Activated T-helper 2 cell treated with anti-CD3 and anti-CD28 coated beads, Interferon-gamma antibody, Interleukin-2, Interleukin-4, amounts not matched to agents 10 μg/mL and 5 μg/mL and 100 μg/mL, durations not matched to agents 14 hours and 24 hours and 36 hours (primary cell): ENCODE results near the gene SCAANT1. TPM values are rescaled to one million over a fixed set of nuclear protein-coding genes. Genes with fewer than 3 reads are reported as not detected.

Experiments used
- DNase-seq: peaks from one replicate; pipeline ENCODE4 v3.0.0; 2021; ENCODE audit warnings: low spot score
- H3K27ac Mint-ChIP-seq: one replicate; pipeline ENCODE4 v1.8.0; 2021; ENCODE audit warnings: mixed read lengths
- H3K27me3 Mint-ChIP-seq: one replicate; pipeline ENCODE4 v1.8.0; 2021; ENCODE audit warnings: low read depth, mixed read lengths
- H3K36me3 Mint-ChIP-seq: one replicate; pipeline ENCODE4 v1.8.0; 2021; ENCODE audit warnings: low read depth, mixed read lengths
- H3K4me1 Mint-ChIP-seq: one replicate; pipeline ENCODE4 v1.8.0; 2021; ENCODE audit warnings: low read depth, mixed read lengths
- H3K4me3 Mint-ChIP-seq: one replicate; pipeline ENCODE4 v1.8.0; 2021; ENCODE audit warnings: low read depth, mild to moderate bottlenecking, moderate library complexity, mixed read lengths
- H3K9me3 Mint-ChIP-seq: one replicate; pipeline ENCODE4 v1.8.0; 2021; ENCODE audit warnings: mixed read lengths
- intact Hi-C: fragments of 100-400 bp; cut with micrococcal nuclease; formaldehyde crosslinking; loops from one replicate; pipeline ENCODE4 v1.15.1; 2023
- total RNA-seq: library from RNA; stranded (reverse); gene quantifications from 2 replicates; pipeline ENCODE4 v1.2.3, GENCODE V29; 2022

SCAANT1 gene
- total RNA-seq, 1 donor from 2014 or later, result 1.8 TPM

- no peak for DNase-seq
- Mint-ChIP-seq H3K36me3 (peaks cover 37% of the 10 kb centered on the region), H3K9me3 (no peaks in the 10 kb centered on the region), H3K27me3 (no peaks in the 10 kb centered on the region), H3K4me1 (peaks cover 46% of the 10 kb centered on the region), H3K4me3 (peak overlapping the region; percentile 84), H3K27ac (peak overlapping the region; percentile 94)
- intact Hi-C loops, result loop anchor here (10.0 kb wide), 2 partner anchors 102 to 162 kb away; partner anchors contain the start of gene PSMD6
These were observed 49.4 kb downstream of the SCAANT1 start for GRCh38 chr3:63862804-63863149.

Other genes with a start within 250 kb of the SCAANT1 start
- not detected in 2 replicates for gene C3orf49, start 93.1 kb downstream of the SCAANT1 start, total RNA-seq
- gene THOC7, start 48.6 kb downstream of the SCAANT1 start, total RNA-seq, result 103 and 107 TPM in 2 replicates
- gene ATXN7, start 48.5 kb downstream of the SCAANT1 start, total RNA-seq, result 42.8 and 44.0 TPM in 2 replicates
- 125 and 131 TPM in 2 replicates for gene PSMD6, start 111.1 kb upstream of the SCAANT1 start, total RNA-seq